PFSK-1 (cell line): Measurements from ENCODE around the gene LHX1.

ENCODE experiments used
- FOXP2 ChIP-seq: optimal IDR thresholded peaks from 2 replicates; pipeline ENCODE3; 2011; ENCODE audit warnings: borderline replicate concordance, control low read depth, inconsistent platforms; ENCODE audit not compliant: insufficient read depth; ENCODE audit errors: extremely low read length, extremely low read depth
- POLR2AphosphoS5 ChIP-seq: IDR thresholded peaks from 2 replicates; pipeline ENCODE4 v1.6.1; 2012; ENCODE audit warnings: low read depth, mild to moderate bottlenecking, control low read depth, low read length, moderate library complexity
- SIN3A ChIP-seq: IDR thresholded peaks from 2 replicates; pipeline ENCODE4 v1.6.1; 2012; ENCODE audit warnings: mild to moderate bottlenecking, low read length, moderate library complexity, borderline replicate concordance; ENCODE audit not compliant: insufficient read depth
- TAF1 ChIP-seq: IDR thresholded peaks from 2 replicates; pipeline ENCODE4 v1.6.1; 2012; ENCODE audit warnings: low read length, control low read depth, borderline replicate concordance; ENCODE audit not compliant: insufficient read depth
- TF ChIP-seq, protein P1 (sequence below), 2 experiments: IDR thresholded peaks; 2 replicates each; pipeline versions ENCODE4 v1.6.1 to v1.8.0; 2011 to 2012; ENCODE audit warnings: low read depth in 2 of 2, low read length in 2 of 2, control low read depth in 1 of 2, inconsistent platforms in 1 of 2, mild to moderate bottlenecking in 1 of 2, moderate library complexity in 1 of 2; ENCODE audit not compliant: insufficient read depth in 1 of 2

The LHX1 gene

GRCh38 chr17:36930583-36930900 is 6.7 kb upstream of the LHX1 start:
- TF ChIP-seq FOXP2 (no peak), POLR2AphosphoS5 (no peak), TAF1 (no peak), SIN3A (no peak)
- TF ChIP-seq, protein P1, sequence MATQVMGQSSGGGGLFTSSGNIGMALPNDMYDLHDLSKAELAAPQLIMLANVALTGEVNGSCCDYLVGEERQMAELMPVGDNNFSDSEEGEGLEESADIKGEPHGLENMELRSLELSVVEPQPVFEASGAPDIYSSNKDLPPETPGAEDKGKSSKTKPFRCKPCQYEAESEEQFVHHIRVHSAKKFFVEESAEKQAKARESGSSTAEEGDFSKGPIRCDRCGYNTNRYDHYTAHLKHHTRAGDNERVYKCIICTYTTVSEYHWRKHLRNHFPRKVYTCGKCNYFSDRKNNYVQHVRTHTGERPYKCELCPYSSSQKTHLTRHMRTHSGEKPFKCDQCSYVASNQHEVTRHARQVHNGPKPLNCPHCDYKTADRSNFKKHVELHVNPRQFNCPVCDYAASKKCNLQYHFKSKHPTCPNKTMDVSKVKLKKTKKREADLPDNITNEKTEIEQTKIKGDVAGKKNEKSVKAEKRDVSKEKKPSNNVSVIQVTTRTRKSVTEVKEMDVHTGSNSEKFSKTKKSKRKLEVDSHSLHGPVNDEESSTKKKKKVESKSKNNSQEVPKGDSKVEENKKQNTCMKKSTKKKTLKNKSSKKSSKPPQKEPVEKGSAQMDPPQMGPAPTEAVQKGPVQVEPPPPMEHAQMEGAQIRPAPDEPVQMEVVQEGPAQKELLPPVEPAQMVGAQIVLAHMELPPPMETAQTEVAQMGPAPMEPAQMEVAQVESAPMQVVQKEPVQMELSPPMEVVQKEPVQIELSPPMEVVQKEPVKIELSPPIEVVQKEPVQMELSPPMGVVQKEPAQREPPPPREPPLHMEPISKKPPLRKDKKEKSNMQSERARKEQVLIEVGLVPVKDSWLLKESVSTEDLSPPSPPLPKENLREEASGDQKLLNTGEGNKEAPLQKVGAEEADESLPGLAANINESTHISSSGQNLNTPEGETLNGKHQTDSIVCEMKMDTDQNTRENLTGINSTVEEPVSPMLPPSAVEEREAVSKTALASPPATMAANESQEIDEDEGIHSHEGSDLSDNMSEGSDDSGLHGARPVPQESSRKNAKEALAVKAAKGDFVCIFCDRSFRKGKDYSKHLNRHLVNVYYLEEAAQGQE (IDR thresholded peaks at IDR 0.05; ENCODE audit: insufficient read depth in 1 of 2, low read depth in 2 of 2, low read length in 2 of 2): no peak

- no peak for TF ChIP-seq POLR2AphosphoS5
- TF ChIP-seq TAF1: no peak
- TF ChIP-seq, protein P1 (IDR thresholded peaks at IDR 0.05; ENCODE audit: insufficient read depth in 1 of 2, low read depth in 2 of 2, low read length in 2 of 2): no peak
- no peak for TF ChIP-seq FOXP2
- TF ChIP-seq SIN3A: no peak
Measured at GRCh38 chr17:36931096-36931696, 6.1 kb upstream of the LHX1 start.

DNA sequence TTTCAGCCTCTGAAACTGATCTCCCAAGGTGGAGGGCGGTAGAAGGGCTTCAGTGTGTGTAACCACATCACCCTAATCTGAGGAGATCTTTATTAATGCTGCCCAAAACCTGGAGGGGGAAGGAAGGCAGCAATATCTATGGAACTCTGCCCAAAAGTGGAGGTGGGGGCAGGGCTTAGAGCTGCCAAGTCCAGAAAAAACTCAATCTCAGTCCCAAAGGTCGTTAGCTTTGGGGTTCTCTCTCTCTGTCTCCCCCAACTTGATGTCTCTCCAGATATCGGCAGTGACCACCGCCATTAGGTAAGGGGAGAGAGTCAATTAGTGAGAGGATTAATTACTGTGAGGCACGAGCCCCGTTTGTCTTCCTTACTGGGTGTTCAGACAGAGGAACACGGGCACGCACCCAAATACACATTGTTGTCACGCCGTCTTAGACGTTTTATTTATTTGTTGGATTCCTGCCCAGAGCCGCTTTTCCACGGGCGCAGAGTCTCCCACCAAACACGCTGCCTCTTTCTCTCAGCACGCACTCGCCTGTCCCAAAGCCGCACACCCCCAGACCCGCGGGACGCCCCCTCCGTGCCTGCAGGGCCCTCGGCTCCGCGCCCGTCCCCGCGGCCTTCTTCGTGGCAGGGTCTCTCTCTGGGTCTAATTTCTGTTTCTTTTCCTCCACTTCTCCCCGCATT is 5.4 kb upstream of the LHX1 start:
- TF ChIP-seq TAF1 (no peak), POLR2AphosphoS5 (no peak), FOXP2 (no peak), SIN3A (no peak)
- TF ChIP-seq, protein P1 (IDR thresholded peaks at IDR 0.05; ENCODE audit: insufficient read depth in 1 of 2, low read depth in 2 of 2, low read length in 2 of 2): no peak

GRCh38 chr17:36932383-36932693 is 4.9 kb upstream of the LHX1 start:
- TF ChIP-seq SIN3A (no peak), FOXP2 (no peak), TAF1 (no peak), POLR2AphosphoS5 (no peak)
- TF ChIP-seq, protein P1 (IDR thresholded peaks at IDR 0.05; ENCODE audit: insufficient read depth in 1 of 2, low read depth in 2 of 2, low read length in 2 of 2): no peak
